ENCODE results near the gene DCAF6.
A peak's percentile ranks its signal among the peaks of the same experiment; 100 is the strongest.

The DCAF6 gene

GRCh38 chr1:168057355-168057754, 120.9 kb downstream of the DCAF6 start:
- TF ChIP-seq POLR2AphosphoS5 (IDR thresholded peaks at IDR 0.05; ENCODE audit: low read depth, low read length) (no peak), SPI1 (IDR thresholded peaks at IDR 0.05; ENCODE audit: low read depth, low read length) (no peak), POU2F2 (IDR thresholded peaks at IDR 0.05; ENCODE audit: low read depth, low read length) (no peak), POLR2A (IDR thresholded peaks at IDR 0.05; ENCODE audit: low read depth, low read length) (no peak), PAX5 (IDR thresholded peaks at IDR 0.05; ENCODE audit: insufficient read depth, low read length, severe bottlenecking) (no peak), TAF1 (IDR thresholded peaks at IDR 0.05; ENCODE audit: low read depth, low read length) (no peak)
- DNase-seq (ENCODE audit: insufficient read length, low spot score) = no peak
- no peak for FAIRE-seq

- DNase-seq (ENCODE audit: insufficient read length, low spot score) (no peak), FAIRE-seq (no peak)
- TF ChIP-seq TAF1 (IDR thresholded peaks at IDR 0.05; ENCODE audit: low read depth, low read length) (no peak), POU2F2 (IDR thresholded peaks at IDR 0.05; ENCODE audit: low read depth, low read length) (no peak), POLR2A (IDR thresholded peaks at IDR 0.05; ENCODE audit: low read depth, low read length) (no peak), SPI1 (IDR thresholded peaks at IDR 0.05; ENCODE audit: low read depth, low read length) (no peak), POLR2AphosphoS5 (IDR thresholded peaks at IDR 0.05; ENCODE audit: low read depth, low read length) (no peak), PAX5 (IDR thresholded peaks at IDR 0.05; ENCODE audit: insufficient read depth, low read length, severe bottlenecking) (no peak)
Measured at GRCh38 chr1:168057921-168058320, 121.4 kb downstream of the DCAF6 start.

- TF ChIP-seq POLR2AphosphoS5 (IDR thresholded peaks at IDR 0.05; ENCODE audit: low read depth, low read length) = no peak
- no peak for TF ChIP-seq PAX5 (IDR thresholded peaks at IDR 0.05; ENCODE audit: insufficient read depth, low read length, severe bottlenecking)
- no peak for TF ChIP-seq POLR2A (IDR thresholded peaks at IDR 0.05; ENCODE audit: low read depth, low read length)
- no peak for TF ChIP-seq TAF1 (IDR thresholded peaks at IDR 0.05; ENCODE audit: low read depth, low read length)
- no peak for TF ChIP-seq POU2F2 (IDR thresholded peaks at IDR 0.05; ENCODE audit: low read depth, low read length)
- no peak for TF ChIP-seq SPI1 (IDR thresholded peaks at IDR 0.05; ENCODE audit: low read depth, low read length)
- DNase-seq (ENCODE audit: insufficient read length, low spot score) = no peak
- FAIRE-seq = no peak
Measured at GRCh38 chr1:168064216-168064615, 127.7 kb downstream of the DCAF6 start.

- DNase-seq (ENCODE audit: insufficient read length, low spot score) (no peak), FAIRE-seq (no peak)
- TF ChIP-seq TAF1 (IDR thresholded peaks at IDR 0.05; ENCODE audit: low read depth, low read length) = no peak
- no peak for TF ChIP-seq SPI1 (IDR thresholded peaks at IDR 0.05; ENCODE audit: low read depth, low read length)
- TF ChIP-seq POLR2A (IDR thresholded peaks at IDR 0.05; ENCODE audit: low read depth, low read length) = no peak
- no peak for TF ChIP-seq PAX5 (IDR thresholded peaks at IDR 0.05; ENCODE audit: insufficient read depth, low read length, severe bottlenecking)
- TF ChIP-seq POU2F2 (IDR thresholded peaks at IDR 0.05; ENCODE audit: low read depth, low read length) = no peak
- TF ChIP-seq POLR2AphosphoS5 (IDR thresholded peaks at IDR 0.05; ENCODE audit: low read depth, low read length) = no peak
Measured at GRCh38 chr1:168065506-168065905, 129.0 kb downstream of the DCAF6 start.

- no peak for DNase-seq (ENCODE audit: insufficient read length, low spot score)
- FAIRE-seq = no peak
- TF ChIP-seq SPI1 (IDR thresholded peaks at IDR 0.05; ENCODE audit: low read depth, low read length) (no peak), PAX5 (IDR thresholded peaks at IDR 0.05; ENCODE audit: insufficient read depth, low read length, severe bottlenecking) (no peak), POLR2AphosphoS5 (IDR thresholded peaks at IDR 0.05; ENCODE audit: low read depth, low read length) (no peak), POLR2A (IDR thresholded peaks at IDR 0.05; ENCODE audit: low read depth, low read length) (no peak), TAF1 (IDR thresholded peaks at IDR 0.05; ENCODE audit: low read depth, low read length) (no peak), POU2F2 (IDR thresholded peaks at IDR 0.05; ENCODE audit: low read depth, low read length) (no peak)
Measured at GRCh38 chr1:168069384-168069783, 132.9 kb downstream of the DCAF6 start.

- no peak for FAIRE-seq
- TF ChIP-seq TAF1 (IDR thresholded peaks at IDR 0.05; ENCODE audit: low read depth, low read length) (no peak), POLR2A (IDR thresholded peaks at IDR 0.05; ENCODE audit: low read depth, low read length) (no peak), SPI1 (IDR thresholded peaks at IDR 0.05; ENCODE audit: low read depth, low read length) (no peak), PAX5 (IDR thresholded peaks at IDR 0.05; ENCODE audit: insufficient read depth, low read length, severe bottlenecking) (no peak), POLR2AphosphoS5 (IDR thresholded peaks at IDR 0.05; ENCODE audit: low read depth, low read length) (no peak), POU2F2 (IDR thresholded peaks at IDR 0.05; ENCODE audit: low read depth, low read length) (no peak)
- no peak for DNase-seq (ENCODE audit: insufficient read length, low spot score)
Measured at GRCh38 chr1:168079761-168080160, 143.3 kb downstream of the DCAF6 start.

GRCh38 chr1:168081373-168082007, 145.0 kb downstream of the DCAF6 start:
- no peak for FAIRE-seq
- no peak for DNase-seq (ENCODE audit: insufficient read length, low spot score)
- TF ChIP-seq SPI1 (IDR thresholded peaks at IDR 0.05; ENCODE audit: low read depth, low read length) (no peak), POLR2AphosphoS5 (IDR thresholded peaks at IDR 0.05; ENCODE audit: low read depth, low read length) (no peak), POU2F2 (IDR thresholded peaks at IDR 0.05; ENCODE audit: low read depth, low read length) (no peak), POLR2A (IDR thresholded peaks at IDR 0.05; ENCODE audit: low read depth, low read length) (no peak), TAF1 (IDR thresholded peaks at IDR 0.05; ENCODE audit: low read depth, low read length) (no peak), PAX5 (IDR thresholded peaks at IDR 0.05; ENCODE audit: insufficient read depth, low read length, severe bottlenecking) (no peak)

GRCh38 chr1:168082008-168082876, 145.8 kb downstream of the DCAF6 start:
- DNase-seq (ENCODE audit: insufficient read length, low spot score) = peak; percentile 61
- TF ChIP-seq PAX5 (IDR thresholded peaks at IDR 0.05; ENCODE audit: insufficient read depth, low read length, severe bottlenecking) (peak; percentile 25), SPI1 (IDR thresholded peaks at IDR 0.05; ENCODE audit: low read depth, low read length) (no peak)
- peak; percentile 93 for FAIRE-seq

GRCh38 chr1:168083456-168084325, 147.2 kb downstream of the DCAF6 start:
- FAIRE-seq (no peak), DNase-seq (ENCODE audit: insufficient read length, low spot score) (no peak)
- TF ChIP-seq POLR2AphosphoS5 (IDR thresholded peaks at IDR 0.05; ENCODE audit: low read depth, low read length) = no peak
- TF ChIP-seq SPI1 (IDR thresholded peaks at IDR 0.05; ENCODE audit: low read depth, low read length) = no peak
- no peak for TF ChIP-seq TAF1 (IDR thresholded peaks at IDR 0.05; ENCODE audit: low read depth, low read length)
- TF ChIP-seq POLR2A (IDR thresholded peaks at IDR 0.05; ENCODE audit: low read depth, low read length) = no peak
- no peak for TF ChIP-seq PAX5 (IDR thresholded peaks at IDR 0.05; ENCODE audit: insufficient read depth, low read length, severe bottlenecking)
- no peak for TF ChIP-seq POU2F2 (IDR thresholded peaks at IDR 0.05; ENCODE audit: low read depth, low read length)
